Ovary (tissue), 3 donors: ENCODE data around the gene ALDOB.

ENCODE experiments used
- EP300 ChIP-seq: sonication (generic); formaldehyde crosslinking; IDR thresholded peaks from one replicate; pipeline ENCODE4 v1.6.1; 2017; ENCODE audit warnings: antibody characterized with exemption
- POLR2A ChIP-seq: fragments of 450-650 bp; IDR thresholded peaks from one replicate; pipeline ENCODE4 v1.6.1; 2017; ENCODE audit warnings: antibody characterized with exemption, mild to moderate bottlenecking, moderate library complexity
- TF ChIP-seq, protein P1 (sequence below), 3 donors: fragments of 450-650 bp in 2 of 3; fragments of 200-600 bp in 1 of 3; IDR thresholded peaks; one replicate each; pipeline versions ENCODE4 v1.5.1 to v1.8.0; 2016 to 2022; ENCODE audit warnings: antibody characterized with exemption in 3 of 3, mild to moderate bottlenecking in 1 of 3
- donor health status: DM: no; HTN: no; CAD: no.

DNA sequence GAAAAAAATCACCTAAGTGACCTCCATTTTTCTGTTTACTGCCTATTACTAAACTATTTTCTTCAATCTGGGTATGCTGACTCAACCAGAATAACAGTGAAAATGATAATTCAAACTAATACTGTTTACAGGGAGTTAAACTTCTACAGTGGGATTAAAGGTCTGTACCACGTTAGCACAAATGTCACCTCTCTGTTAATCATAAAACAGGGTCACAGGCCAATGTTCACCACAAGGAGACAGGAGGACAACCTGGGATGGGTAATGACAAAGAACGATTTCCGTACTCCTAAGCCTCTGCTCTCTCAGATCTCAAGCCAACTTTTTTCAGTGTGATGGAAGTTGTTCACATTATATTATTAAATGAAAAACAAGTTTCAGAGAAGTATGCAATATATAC is 2.3 kb downstream of the ALDOB start:
- TF ChIP-seq, protein P1, sequence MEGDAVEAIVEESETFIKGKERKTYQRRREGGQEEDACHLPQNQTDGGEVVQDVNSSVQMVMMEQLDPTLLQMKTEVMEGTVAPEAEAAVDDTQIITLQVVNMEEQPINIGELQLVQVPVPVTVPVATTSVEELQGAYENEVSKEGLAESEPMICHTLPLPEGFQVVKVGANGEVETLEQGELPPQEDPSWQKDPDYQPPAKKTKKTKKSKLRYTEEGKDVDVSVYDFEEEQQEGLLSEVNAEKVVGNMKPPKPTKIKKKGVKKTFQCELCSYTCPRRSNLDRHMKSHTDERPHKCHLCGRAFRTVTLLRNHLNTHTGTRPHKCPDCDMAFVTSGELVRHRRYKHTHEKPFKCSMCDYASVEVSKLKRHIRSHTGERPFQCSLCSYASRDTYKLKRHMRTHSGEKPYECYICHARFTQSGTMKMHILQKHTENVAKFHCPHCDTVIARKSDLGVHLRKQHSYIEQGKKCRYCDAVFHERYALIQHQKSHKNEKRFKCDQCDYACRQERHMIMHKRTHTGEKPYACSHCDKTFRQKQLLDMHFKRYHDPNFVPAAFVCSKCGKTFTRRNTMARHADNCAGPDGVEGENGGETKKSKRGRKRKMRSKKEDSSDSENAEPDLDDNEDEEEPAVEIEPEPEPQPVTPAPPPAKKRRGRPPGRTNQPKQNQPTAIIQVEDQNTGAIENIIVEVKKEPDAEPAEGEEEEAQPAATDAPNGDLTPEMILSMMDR (IDR thresholded peaks at IDR 0.05): no peak
- no peak for TF ChIP-seq EP300
- no peak for TF ChIP-seq POLR2A
